NT2/D1 (cell line): ENCODE data around the gene ANKS3.
A peak's percentile ranks its signal among the peaks of the same experiment; 100 is the strongest.

Experiments
- DNase-seq: peaks from one replicate; pipeline ENCODE4 v3.0.0-alpha.2; 2011; ENCODE audit warnings: low read depth, low spot score
- H3K27me3 ChIP-seq: 2 replicates; pipeline ENCODE4 v1.6.0; 2011; ENCODE audit warnings: mild to moderate bottlenecking; ENCODE audit not compliant: insufficient read length, insufficient read depth
- H3K36me3 ChIP-seq: 2 replicates; pipeline ENCODE4 v1.6.1; 2011; ENCODE audit warnings: mild to moderate bottlenecking, low read length, mixed read lengths; ENCODE audit not compliant: insufficient read depth, insufficient read length
- H3K4me1 ChIP-seq: 2 replicates; pipeline ENCODE4 v1.5.1; 2011; ENCODE audit not compliant: insufficient read depth, insufficient read length
- H3K4me3 ChIP-seq: 2 replicates; pipeline ENCODE4 v1.5.1; 2011; ENCODE audit warnings: low read depth; ENCODE audit not compliant: insufficient read length
- H3K9ac ChIP-seq: 2 replicates; pipeline ENCODE4 v1.6.0; 2011; ENCODE audit warnings: low read depth; ENCODE audit not compliant: insufficient read length
- H3K9me3 ChIP-seq: 2 replicates; pipeline ENCODE4 v1.5.1; 2011; ENCODE audit warnings: mild to moderate bottlenecking, low read length; ENCODE audit not compliant: insufficient read depth
- SUZ12 ChIP-seq: IDR thresholded peaks from 2 replicates; pipeline ENCODE4 v1.6.1; 2011; ENCODE audit not compliant: insufficient read length, insufficient read depth; ENCODE audit errors: extremely low read depth
- YY1 ChIP-seq: IDR thresholded peaks from 2 replicates; pipeline ENCODE4 v1.6.1; 2011; ENCODE audit not compliant: insufficient read length, insufficient read depth
- ZNF274 ChIP-seq: IDR thresholded peaks from 2 replicates; pipeline ENCODE4 v1.6.1; 2011; ENCODE audit warnings: mild to moderate bottlenecking, low read depth, low read length

The ANKS3 gene

GRCh38 chr16:4685292-4685691, 48.8 kb downstream of the ANKS3 start:
- TF ChIP-seq ZNF274 (no peak), SUZ12 (no peak), YY1 (no peak)
- peaks cover 95% of the 10 kb centered on the region for H3K36me3 ChIP-seq
- H3K4me1 ChIP-seq, result peaks cover 8% of the 10 kb centered on the region
- no peaks in the 10 kb centered on the region for H3K27me3 ChIP-seq
- no peak overlapping the region for H3K4me3 ChIP-seq
- no peak overlapping the region for H3K9ac ChIP-seq
- DNase-seq, result no peak
- H3K9me3 ChIP-seq, result no peaks in the 10 kb centered on the region

- no peak for TF ChIP-seq YY1
- no peak for TF ChIP-seq ZNF274
- TF ChIP-seq SUZ12, result no peak
- Histone ChIP-seq H3K9me3 (no peaks in the 10 kb centered on the region), H3K36me3 (peaks cover 96% of the 10 kb centered on the region), H3K4me1 (peaks cover 8% of the 10 kb centered on the region), H3K27me3 (no peaks in the 10 kb centered on the region), H3K4me3 (no peak overlapping the region), H3K9ac (no peak overlapping the region)
- DNase-seq, result no peak
Observed at GRCh38 chr16:4684763-4685162, 49.3 kb downstream of the ANKS3 start.

- peaks cover 96% of the 10 kb centered on the region for H3K36me3 ChIP-seq
- H3K4me1 ChIP-seq, result peaks cover 11% of the 10 kb centered on the region
- H3K9ac ChIP-seq, result no peak overlapping the region
- H3K4me3 ChIP-seq, result no peak overlapping the region
- H3K27me3 ChIP-seq, result no peaks in the 10 kb centered on the region
- TF ChIP-seq ZNF274 (no peak), YY1 (no peak), SUZ12 (no peak)
- no peak for DNase-seq
- H3K9me3 ChIP-seq, result no peaks in the 10 kb centered on the region
Observed at GRCh38 chr16:4684058-4684715, 49.9 kb downstream of the ANKS3 start.

GRCh38 chr16:4683255-4684057, 50.6 kb downstream of the ANKS3 start:
- H3K9me3 ChIP-seq, result no peaks in the 10 kb centered on the region
- TF ChIP-seq ZNF274 (no peak), YY1 (no peak), SUZ12 (no peak)
- H3K9ac ChIP-seq, result peak overlapping the region; percentile 61
- peaks cover 93% of the 10 kb centered on the region for H3K36me3 ChIP-seq
- no peaks in the 10 kb centered on the region for H3K27me3 ChIP-seq
- H3K4me1 ChIP-seq, result peaks cover 11% of the 10 kb centered on the region
- no peak for DNase-seq
- no peak overlapping the region for H3K4me3 ChIP-seq

GRCh38 chr16:4682616-4683254, 51.3 kb downstream of the ANKS3 start:
- TF ChIP-seq SUZ12, result no peak
- TF ChIP-seq ZNF274, result no peak
- TF ChIP-seq YY1, result no peak
- H3K27me3 ChIP-seq, result no peaks in the 10 kb centered on the region
- peak; percentile 50 for DNase-seq
- peaks cover 11% of the 10 kb centered on the region for H3K4me1 ChIP-seq
- no peaks in the 10 kb centered on the region for H3K9me3 ChIP-seq
- peak overlapping the region; percentile 61 for H3K9ac ChIP-seq
- no peak overlapping the region for H3K4me3 ChIP-seq
- peaks cover 88% of the 10 kb centered on the region for H3K36me3 ChIP-seq

GRCh38 chr16:4682084-4682591, 51.9 kb downstream of the ANKS3 start:
- TF ChIP-seq YY1, result no peak
- no peak for TF ChIP-seq SUZ12
- TF ChIP-seq ZNF274, result no peak
- H3K9me3 ChIP-seq, result no peaks in the 10 kb centered on the region
- H3K4me1 ChIP-seq, result peaks cover 11% of the 10 kb centered on the region
- no peak overlapping the region for H3K9ac ChIP-seq
- no peak for DNase-seq
- peaks cover 87% of the 10 kb centered on the region for H3K36me3 ChIP-seq
- no peaks in the 10 kb centered on the region for H3K27me3 ChIP-seq
- no peak overlapping the region for H3K4me3 ChIP-seq

GRCh38 chr16:4681471-4682083, 52.5 kb downstream of the ANKS3 start:
- no peak for TF ChIP-seq YY1
- no peak for TF ChIP-seq SUZ12
- no peak for TF ChIP-seq ZNF274
- Histone ChIP-seq H3K27me3 (no peaks in the 10 kb centered on the region), H3K36me3 (peaks cover 87% of the 10 kb centered on the region), H3K4me3 (no peak overlapping the region), H3K4me1 (peaks cover 13% of the 10 kb centered on the region), H3K9ac (no peak overlapping the region), H3K9me3 (no peaks in the 10 kb centered on the region)
- no peak for DNase-seq
